Activated CD4-positive, alpha-beta memory T cell treated with anti-CD3 and anti-CD28 coated beads for 36 hours (primary cell): ENCODE data around the gene MPV17L2. TPM values are rescaled to one million over a fixed set of nuclear protein-coding genes. Genes with fewer than 3 reads are reported as not detected.

ENCODE experiments used
- CTCF ChIA-PET: fragments of 350-600 bp; sonication (Branson Sonifier 250); formaldehyde crosslinking; loops from one replicate; lab custom pipeline; 2021; ENCODE audit warnings: antibody characterized with exemption, inconsistent platforms; lab: Charles Lee
- POLR2A ChIA-PET: fragments of 350-600 bp; sonication (Branson Sonifier 250); formaldehyde crosslinking; loops from one replicate; lab custom pipeline; 2021; ENCODE audit warnings: antibody characterized with exemption; lab: Charles Lee
- DNase-seq: peaks from one replicate; pipeline ENCODE4 v3.0.0-alpha.2; 2020
- H3K27ac Mint-ChIP-seq: one replicate; pipeline ENCODE4 v1.8.0; 2021; ENCODE audit warnings: mixed read lengths
- H3K27me3 Mint-ChIP-seq: one replicate; pipeline ENCODE4 v1.8.0; 2021; ENCODE audit warnings: mixed read lengths
- H3K36me3 Mint-ChIP-seq: one replicate; pipeline ENCODE4 v1.8.0; 2021; ENCODE audit warnings: mixed read lengths
- H3K4me1 Mint-ChIP-seq: one replicate; pipeline ENCODE4 v1.8.0; 2021; ENCODE audit warnings: low read depth, mixed read lengths
- H3K4me3 Mint-ChIP-seq: one replicate; pipeline ENCODE4 v1.8.0; 2021; ENCODE audit warnings: mild to moderate bottlenecking, mixed read lengths
- H3K9me3 Mint-ChIP-seq: one replicate; pipeline ENCODE4 v1.8.0; 2021; ENCODE audit warnings: mixed read lengths
- intact Hi-C: fragments of 100-400 bp; cut with micrococcal nuclease; formaldehyde crosslinking; loops from one replicate; pipeline ENCODE4 v1.15.1; 2023
- total RNA-seq, 2 experiments: library from RNA; stranded (reverse); gene quantifications; one replicate each; pipeline ENCODE4 v1.2.3, GENCODE V29; 2021

MPV17L2 gene
- total RNA-seq, 2 experiments from 2014 or later: 6.4 to 7.3 TPM

DNA sequence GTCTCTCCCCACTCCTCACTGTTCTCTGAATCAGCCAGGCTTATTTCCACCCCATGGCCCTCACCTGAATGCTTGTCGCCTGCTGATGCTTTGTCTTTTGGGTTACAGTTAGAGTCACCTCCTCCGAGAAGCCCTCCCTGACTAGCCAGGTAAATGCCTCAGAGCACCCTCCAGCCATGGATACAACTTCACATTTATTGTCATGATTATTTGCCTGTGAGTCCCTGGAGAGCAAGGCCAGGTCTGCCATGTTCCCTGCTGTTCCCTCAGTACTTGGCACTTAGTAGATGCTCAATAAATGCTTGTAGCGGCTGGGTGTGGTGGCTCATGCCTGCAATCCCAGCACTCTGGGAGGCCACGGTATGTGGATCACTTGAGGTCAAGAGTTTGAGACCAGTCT, 36.9 kb downstream of the MPV17L2 start:
- peaks cover 2% of the 10 kb centered on the region for H3K9me3 Mint-ChIP-seq
- peaks cover 70% of the 10 kb centered on the region for H3K27me3 Mint-ChIP-seq
- H3K36me3 Mint-ChIP-seq: no peaks in the 10 kb centered on the region
- ChIA-PET CTCF (interaction anchor here (1.2 to 4.0 kb wide), 4 partner anchors 23 to 98 kb away, joined by 3 to 23 read pairs (median 4); no protein-coding TSS in a partner anchor), POLR2A (no interaction called here)
- H3K4me3 Mint-ChIP-seq: no peak overlapping the region
- no peak for DNase-seq
- intact Hi-C loops: no loop called here
- H3K4me1 Mint-ChIP-seq: peaks cover 11% of the 10 kb centered on the region
- no peak overlapping the region for H3K27ac Mint-ChIP-seq

DNA sequence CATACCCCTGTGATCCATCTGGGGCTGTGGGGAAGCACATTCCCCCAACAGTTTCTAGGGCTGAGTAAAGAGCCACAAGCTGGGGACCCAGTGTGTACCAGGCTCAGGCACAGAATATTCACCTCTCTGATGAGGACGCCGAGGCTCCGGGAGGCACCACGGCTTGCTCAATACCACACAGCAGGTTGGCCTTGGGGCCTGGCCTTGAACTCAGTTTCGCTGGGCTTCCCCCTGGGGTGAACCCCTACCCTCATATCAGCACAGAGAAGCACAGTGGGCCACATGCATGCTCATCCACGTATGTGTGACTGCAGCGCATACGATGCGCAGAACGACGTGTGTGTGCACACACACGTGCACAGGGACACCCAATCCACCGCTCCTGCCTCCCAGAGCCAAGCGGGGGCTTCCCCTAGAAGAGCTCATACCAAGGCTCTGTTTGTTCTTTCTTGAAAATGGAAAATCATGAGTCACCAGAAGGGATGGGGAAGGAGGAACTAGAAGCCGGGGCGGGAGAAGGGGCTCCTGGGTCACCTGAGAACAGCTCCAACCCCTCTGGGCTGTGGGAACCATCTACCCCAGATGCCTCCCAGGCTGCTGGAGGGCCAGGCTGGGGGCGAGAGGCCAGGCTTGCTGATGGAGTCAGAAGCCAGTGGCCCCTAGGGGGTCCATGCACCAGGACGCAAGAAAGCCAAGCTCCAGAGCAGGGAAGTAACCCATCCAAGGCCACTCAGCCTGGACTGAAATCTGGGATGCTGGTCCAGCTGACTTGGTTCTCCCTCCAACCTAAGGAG, 38.1 kb downstream of the MPV17L2 start:
- peaks cover 2% of the 10 kb centered on the region for H3K9me3 Mint-ChIP-seq
- H3K4me1 Mint-ChIP-seq: peaks cover 3% of the 10 kb centered on the region
- intact Hi-C loops: no loop called here
- ChIA-PET CTCF (interaction anchor here (1.2 to 4.0 kb wide), 6 partner anchors 9 to 97 kb away, joined by 3 to 23 read pairs (median 4); no protein-coding TSS in a partner anchor), POLR2A (no interaction called here)
- H3K4me3 Mint-ChIP-seq: no peak overlapping the region
- no peak overlapping the region for H3K27ac Mint-ChIP-seq
- no peaks in the 10 kb centered on the region for H3K36me3 Mint-ChIP-seq
- peaks cover 67% of the 10 kb centered on the region for H3K27me3 Mint-ChIP-seq
- DNase-seq: no peak

- peaks cover 3% of the 10 kb centered on the region for H3K4me1 Mint-ChIP-seq
- intact Hi-C loops: no loop called here
- H3K9me3 Mint-ChIP-seq: peaks cover 2% of the 10 kb centered on the region
- H3K36me3 Mint-ChIP-seq: no peaks in the 10 kb centered on the region
- no peak overlapping the region for H3K4me3 Mint-ChIP-seq
- H3K27ac Mint-ChIP-seq: no peak overlapping the region
- ChIA-PET POLR2A (no interaction called here), CTCF (interaction anchor here (0.9 to 4.0 kb wide), 7 partner anchors 7 to 91 kb away, joined by 3 to 23 read pairs (median 4); partner anchors contain the start of gene LSM4)
- peaks cover 67% of the 10 kb centered on the region for H3K27me3 Mint-ChIP-seq
- no peak for DNase-seq
These were observed 38.8 kb downstream of the MPV17L2 start for GRCh38 chr19:18231775-18232174.

- intact Hi-C loops: no loop called here
- H3K4me1 Mint-ChIP-seq: peaks cover 3% of the 10 kb centered on the region
- peaks cover 2% of the 10 kb centered on the region for H3K9me3 Mint-ChIP-seq
- DNase-seq: peak; percentile 27
- H3K27me3 Mint-ChIP-seq: peaks cover 62% of the 10 kb centered on the region
- ChIA-PET POLR2A (no interaction called here), CTCF (interaction anchor here (0.7 to 4.0 kb wide), 10 partner anchors 8 to 156 kb away, joined by 3 to 23 read pairs (median 4); partner anchors contain the start of gene LSM4)
- no peak overlapping the region for H3K27ac Mint-ChIP-seq
- no peak overlapping the region for H3K4me3 Mint-ChIP-seq
- H3K36me3 Mint-ChIP-seq: no peaks in the 10 kb centered on the region
These were observed 39.7 kb downstream of the MPV17L2 start for GRCh38 chr19:18232540-18233223.

GRCh38 chr19:18233224-18233825, 40.3 kb downstream of the MPV17L2 start:
- intact Hi-C loops: no loop called here
- ChIA-PET POLR2A (no interaction called here), CTCF (interaction anchor here (0.6 to 4.0 kb wide), 9 partner anchors 7 to 155 kb away, joined by 3 to 23 read pairs (median 4); no protein-coding TSS in a partner anchor)
- H3K36me3 Mint-ChIP-seq: no peaks in the 10 kb centered on the region
- no peak overlapping the region for H3K27ac Mint-ChIP-seq
- peaks cover 2% of the 10 kb centered on the region for H3K9me3 Mint-ChIP-seq
- H3K4me3 Mint-ChIP-seq: no peak overlapping the region
- H3K4me1 Mint-ChIP-seq: peaks cover 3% of the 10 kb centered on the region
- DNase-seq: peak; percentile 67
- H3K27me3 Mint-ChIP-seq: peaks cover 56% of the 10 kb centered on the region

DNA sequence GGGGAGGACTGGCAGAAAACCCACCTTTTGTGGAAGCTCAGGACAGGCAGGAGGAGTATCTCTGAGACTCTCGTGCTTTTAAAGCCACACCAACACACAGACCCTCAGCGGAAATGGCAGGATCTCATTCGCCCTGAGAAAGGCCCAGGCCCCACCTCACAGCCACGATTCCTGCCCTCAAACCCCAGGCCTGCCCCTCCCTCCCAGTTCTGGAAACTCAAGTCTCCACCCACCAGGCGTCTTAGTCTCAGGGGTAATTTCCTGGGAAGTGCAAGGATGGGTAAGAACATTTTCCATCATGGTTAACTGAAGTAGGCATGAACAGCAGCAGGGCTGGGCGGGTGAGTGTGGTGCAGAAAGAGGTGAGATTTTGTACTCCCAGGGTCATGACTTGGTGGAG, 41.2 kb downstream of the MPV17L2 start:
- peaks cover 3% of the 10 kb centered on the region for H3K4me1 Mint-ChIP-seq
- H3K36me3 Mint-ChIP-seq: no peaks in the 10 kb centered on the region
- intact Hi-C loops: no loop called here
- CTCF ChIA-PET: interaction anchor here (0.6 kb wide), 1 partner anchor 112 kb away, joined by 3 read pairs; no protein-coding TSS in a partner anchor
- POLR2A ChIA-PET: no interaction called here
- H3K4me3 Mint-ChIP-seq: no peak overlapping the region
- H3K27ac Mint-ChIP-seq: no peak overlapping the region
- peaks cover 2% of the 10 kb centered on the region for H3K9me3 Mint-ChIP-seq
- DNase-seq: no peak
- H3K27me3 Mint-ChIP-seq: peaks cover 58% of the 10 kb centered on the region

- ChIA-PET POLR2A (interaction anchor here (0.8 kb wide), 1 partner anchor 9 kb away, joined by 3 read pairs; no protein-coding TSS in a partner anchor), CTCF (interaction anchor here (1.0 kb wide), 1 partner anchor 80 kb away, joined by 3 read pairs; no protein-coding TSS in a partner anchor)
- Mint-ChIP-seq H3K4me1 (no peaks in the 10 kb centered on the region), H3K4me3 (no peak overlapping the region), H3K36me3 (no peaks in the 10 kb centered on the region), H3K9me3 (no peaks in the 10 kb centered on the region), H3K27me3 (peaks cover 28% of the 10 kb centered on the region), H3K27ac (no peak overlapping the region)
- intact Hi-C loops: no loop called here
- no peak for DNase-seq
These were observed 46.3 kb downstream of the MPV17L2 start for GRCh38 chr19:18239303-18239702.

DNA sequence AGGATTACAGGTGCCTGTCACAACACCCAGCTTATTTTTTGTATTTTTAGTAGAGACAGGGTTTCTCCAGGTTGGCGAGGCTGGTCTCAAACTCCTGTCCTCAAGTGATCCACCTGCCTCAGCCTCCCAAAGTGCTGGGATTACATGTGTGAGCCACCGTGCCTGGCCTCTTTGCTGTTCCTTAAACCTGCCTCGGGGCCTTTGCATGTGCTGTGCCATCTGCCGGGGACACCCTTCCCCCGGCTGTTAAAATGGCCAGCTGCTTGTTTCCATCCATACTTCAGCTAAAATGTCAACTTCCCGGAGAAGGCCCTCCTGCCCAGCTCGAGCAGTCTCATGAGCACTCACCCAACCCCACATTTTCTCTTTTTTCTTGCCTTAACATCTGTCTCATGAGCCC, 52.3 kb downstream of the MPV17L2 start:
- no peak overlapping the region for H3K27ac Mint-ChIP-seq
- CTCF ChIA-PET: interaction anchor here (0.6 to 1.3 kb wide), 3 partner anchors 8 to 285 kb away, joined by 3 read pairs; no protein-coding TSS in a partner anchor
- POLR2A ChIA-PET: no interaction called here

More for the DNA sequence above, 52.3 kb downstream of the MPV17L2 start:
- H3K9me3 Mint-ChIP-seq: no peaks in the 10 kb centered on the region
- DNase-seq: no peak
- no peak overlapping the region for H3K4me3 Mint-ChIP-seq
- H3K27me3 Mint-ChIP-seq: peaks cover 3% of the 10 kb centered on the region
- H3K4me1 Mint-ChIP-seq: no peaks in the 10 kb centered on the region
- no peaks in the 10 kb centered on the region for H3K36me3 Mint-ChIP-seq
- intact Hi-C loops: loop anchor here (2.0 kb wide), 1 partner anchor 18 kb away; the partner anchor contains the start of gene PDE4C

Other genes with a start within 250 kb of the MPV17L2 start
- gene KCNN1, start 226.1 kb upstream of the MPV17L2 start, total RNA-seq: under 1 TPM in 1 of 2 experiments, not detected in 1; 0.24 TPM
- gene ARRDC2, start 185.0 kb upstream of the MPV17L2 start, total RNA-seq: 10 to 100 TPM; 28.2 to 28.6 TPM
- gene IL12RB1, start 106.3 kb upstream of the MPV17L2 start, total RNA-seq: 10 to 100 TPM; 22.6 to 23.3 TPM
- 10 to 100 TPM; 22.5 to 23.8 TPM for gene MAST3, start 95.4 kb upstream of the MPV17L2 start, total RNA-seq
- gene PIK3R2, start 40.1 kb upstream of the MPV17L2 start, total RNA-seq: 10 to 100 TPM; 14.9 to 19.1 TPM
- 10 to 100 TPM; 23.7 to 26.9 TPM for gene IFI30, start 19.4 kb upstream of the MPV17L2 start, total RNA-seq
- gene RAB3A, start 10.8 kb downstream of the MPV17L2 start, total RNA-seq: 1 to 10 TPM; 3.9 to 4.3 TPM
- not detected for gene PDE4C, start 33.2 kb downstream of the MPV17L2 start, total RNA-seq
- gene IQCN, start 81.2 kb downstream of the MPV17L2 start, total RNA-seq: under 1 TPM; 0.36 to 0.39 TPM
- 100 to 1,000 TPM; 232 to 236 TPM for gene JUND, start 88.4 kb downstream of the MPV17L2 start, total RNA-seq
- 100 to 1,000 TPM; 356 to 361 TPM for gene LSM4, start 129.9 kb downstream of the MPV17L2 start, total RNA-seq
- gene PGPEP1, start 147.4 kb downstream of the MPV17L2 start, total RNA-seq: 10 to 100 TPM; 29.0 to 30.8 TPM
- gene GDF15, start 192.9 kb downstream of the MPV17L2 start, total RNA-seq: not detected
- not detected for gene LRRC25, start 204.4 kb downstream of the MPV17L2 start, total RNA-seq
- 100 to 1,000 TPM in 1 of 2 experiments, 10 to 100 TPM in 1; 97.9 to 102 TPM for gene SSBP4, start 226.2 kb downstream of the MPV17L2 start, total RNA-seq
- 10 to 100 TPM; 19.3 to 20.0 TPM for gene ISYNA1, start 244.9 kb downstream of the MPV17L2 start, total RNA-seq